GM18870 (cell line): Measurements from ENCODE around the gene LAMA2.
"Not testable (repeated sequence)": the region's sequence is repeated elsewhere in the genome, so short reads cannot be mapped to it uniquely, and the experiment has no call there.

Source experiments
- ATAC-seq: cut with Tn5 transposase; IDR thresholded peaks from one replicate; pipeline ENCODE4 v1.9.1; 2021; ENCODE audit warnings: moderate library complexity; ENCODE audit not compliant: unreplicated experiment

Gene LAMA2

DNA sequence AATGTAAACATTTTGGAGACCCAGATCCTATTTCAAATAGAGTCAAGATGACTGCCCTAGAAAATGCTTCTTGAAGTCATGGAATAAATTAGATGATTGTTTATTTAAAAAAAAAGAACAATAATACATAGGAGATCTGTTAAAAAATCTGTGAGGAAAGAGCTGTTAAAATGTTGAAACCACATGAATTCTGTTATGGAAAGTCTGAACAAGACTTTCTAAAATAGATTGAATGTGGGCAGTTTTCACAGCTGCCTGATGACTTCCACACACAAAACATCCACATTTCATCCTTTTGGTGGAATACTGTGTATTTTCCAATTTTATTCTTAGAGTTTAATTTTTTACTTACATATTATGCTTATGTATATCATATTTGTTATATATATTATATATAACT is 186.1 kb downstream of the LAMA2 start:
- no peak for ATAC-seq

GRCh38 chr6:129073051-129073450 is 190.1 kb downstream of the LAMA2 start:
- ATAC-seq: no peak

- ATAC-seq: no peak
Observed at GRCh38 chr6:129073691-129074395, 190.9 kb downstream of the LAMA2 start.

GRCh38 chr6:129084406-129084805 is 201.5 kb downstream of the LAMA2 start:
- no peak for ATAC-seq

DNA sequence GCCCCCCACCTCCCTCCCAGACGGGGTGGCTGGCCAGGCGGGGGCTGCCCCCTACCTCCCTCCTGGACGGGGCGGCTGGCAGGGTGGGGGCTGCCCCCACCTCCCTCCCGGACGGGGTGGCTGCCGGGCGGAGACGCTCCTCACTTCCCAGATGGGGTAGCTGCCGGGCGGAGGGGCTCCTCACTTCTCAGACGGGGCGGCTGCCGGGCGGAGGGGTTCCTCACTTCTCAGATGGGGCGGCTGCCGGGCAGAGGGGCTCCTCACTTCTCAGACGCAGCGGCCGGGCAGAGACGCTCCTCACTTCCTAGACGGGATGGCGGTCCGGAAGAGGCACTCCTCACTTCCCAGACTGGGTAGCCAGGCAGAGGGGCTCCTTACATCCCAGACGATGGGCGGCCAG is 205.5 kb downstream of the LAMA2 start:
- ATAC-seq: not testable (repeated sequence)

GRCh38 chr6:129089357-129089756 is 206.4 kb downstream of the LAMA2 start:
- no peak for ATAC-seq

DNA sequence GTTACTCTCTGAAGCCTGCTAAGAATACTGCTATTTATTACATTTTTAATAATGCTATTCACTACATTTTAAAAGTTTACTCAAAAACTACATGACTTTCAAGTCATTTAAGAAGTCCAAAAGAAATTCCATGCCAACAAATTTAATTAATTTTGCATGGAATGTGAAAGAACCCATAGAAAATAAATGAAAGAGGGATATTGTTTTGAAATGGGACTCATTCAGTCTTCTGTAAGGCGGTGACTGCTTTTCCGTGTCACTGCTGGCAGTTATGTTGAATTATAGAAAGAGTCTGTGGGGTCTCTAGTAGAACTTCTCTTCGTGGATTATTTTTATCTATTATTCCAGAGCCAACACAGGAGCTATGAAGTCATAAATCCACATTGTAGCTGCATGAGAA is 211.2 kb downstream of the LAMA2 start:
- no peak for ATAC-seq

DNA sequence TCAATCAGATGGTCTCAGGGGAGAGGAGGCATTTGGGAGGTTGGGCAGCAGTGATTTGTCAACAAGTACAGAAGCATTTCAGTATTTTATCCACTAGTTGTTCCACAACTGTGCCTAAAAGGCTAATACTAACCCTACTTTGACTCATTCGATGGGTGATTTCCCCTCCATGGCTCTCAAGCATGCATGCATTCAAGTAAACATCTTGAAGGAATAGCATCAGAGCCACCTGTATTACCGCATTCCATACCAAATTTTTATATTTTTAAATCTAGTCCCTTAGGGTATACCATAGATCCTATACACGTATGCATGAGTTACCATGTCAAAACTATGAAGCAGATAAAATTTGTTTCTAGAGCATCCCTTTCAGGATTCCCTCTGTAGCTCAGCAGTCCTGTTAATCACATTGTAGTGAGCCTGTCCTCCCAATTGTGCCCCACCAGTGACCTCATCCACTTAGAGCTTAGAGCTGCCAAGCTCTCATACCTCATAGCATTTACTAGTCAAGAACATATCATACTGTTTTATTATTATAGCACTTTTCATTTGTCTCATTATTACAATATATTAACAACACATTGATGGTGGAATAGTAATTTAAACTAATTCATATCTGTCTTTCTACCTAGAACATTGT is 213.8 kb downstream of the LAMA2 start:
- ATAC-seq: no peak

DNA sequence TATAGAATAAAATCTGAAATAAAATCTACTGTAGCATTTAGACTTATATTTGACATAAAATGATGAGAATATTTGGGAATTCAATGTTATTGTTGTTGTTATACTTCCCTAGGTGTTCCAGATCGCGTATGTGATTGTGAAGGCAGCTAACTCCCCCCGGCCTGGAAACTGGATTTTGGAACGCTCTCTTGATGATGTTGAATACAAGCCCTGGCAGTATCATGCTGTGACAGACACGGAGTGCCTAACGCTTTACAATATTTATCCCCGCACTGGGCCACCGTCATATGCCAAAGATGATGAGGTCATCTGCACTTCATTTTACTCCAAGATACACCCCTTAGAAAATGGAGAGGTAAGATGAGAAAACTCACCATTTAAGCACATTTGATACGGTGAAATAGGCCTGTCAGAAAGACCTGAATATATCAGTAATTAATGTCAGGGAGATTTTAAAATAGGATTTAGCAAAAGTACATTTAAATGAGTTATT is 215.2 kb downstream of the LAMA2 start:
- ATAC-seq: no peak

- ATAC-seq: no peak
Observed at GRCh38 chr6:129099696-129100095, 216.8 kb downstream of the LAMA2 start.

GRCh38 chr6:129100164-129100563 is 217.2 kb downstream of the LAMA2 start:
- ATAC-seq: no peak

- no peak for ATAC-seq
Observed at GRCh38 chr6:129102741-129103140, 219.8 kb downstream of the LAMA2 start.

DNA sequence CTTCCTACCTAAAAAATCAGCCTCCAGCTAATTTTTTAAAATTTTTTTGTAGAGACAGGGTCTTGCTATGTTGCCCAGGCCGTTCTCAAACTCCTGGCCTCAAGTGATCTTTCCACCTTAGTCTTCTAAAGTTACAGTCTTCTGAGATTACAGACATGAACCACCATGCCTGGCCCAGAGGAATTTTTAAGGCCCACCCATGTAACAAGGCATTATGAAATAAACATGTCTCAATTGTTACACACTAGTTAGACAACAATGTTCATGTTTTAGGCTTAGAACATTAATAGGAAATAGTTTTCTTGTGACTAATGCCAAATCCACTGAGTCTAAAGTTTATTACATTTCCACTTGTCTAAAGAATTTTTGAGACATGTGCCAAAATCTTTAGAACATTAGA is 221.2 kb downstream of the LAMA2 start:
- ATAC-seq: no peak

- ATAC-seq: no peak
Observed at GRCh38 chr6:129104560-129104959, 221.6 kb downstream of the LAMA2 start.

GRCh38 chr6:129105035-129105434 is 222.1 kb downstream of the LAMA2 start:
- no peak for ATAC-seq

- ATAC-seq: no peak
Observed at GRCh38 chr6:129105793-129106192, 222.9 kb downstream of the LAMA2 start.

DNA sequence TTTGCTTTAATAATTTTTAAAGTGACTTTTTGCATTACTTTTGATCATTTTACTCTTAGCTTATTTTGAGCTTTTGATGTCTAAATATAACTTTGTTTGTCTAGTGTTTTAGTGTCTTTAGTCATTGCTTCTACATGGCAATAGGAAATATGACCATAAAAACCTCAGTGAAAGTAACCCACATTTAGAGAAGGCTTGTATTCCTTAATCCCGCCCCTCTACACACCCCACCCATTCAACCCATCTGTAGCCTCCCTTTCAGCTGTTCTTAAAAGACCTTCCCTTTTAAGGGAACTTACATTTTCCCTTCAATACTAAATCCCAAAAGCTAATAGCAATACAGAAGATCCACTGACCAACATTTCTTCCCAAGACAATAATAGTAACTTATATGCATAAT is 225.4 kb downstream of the LAMA2 start:
- no peak for ATAC-seq

DNA sequence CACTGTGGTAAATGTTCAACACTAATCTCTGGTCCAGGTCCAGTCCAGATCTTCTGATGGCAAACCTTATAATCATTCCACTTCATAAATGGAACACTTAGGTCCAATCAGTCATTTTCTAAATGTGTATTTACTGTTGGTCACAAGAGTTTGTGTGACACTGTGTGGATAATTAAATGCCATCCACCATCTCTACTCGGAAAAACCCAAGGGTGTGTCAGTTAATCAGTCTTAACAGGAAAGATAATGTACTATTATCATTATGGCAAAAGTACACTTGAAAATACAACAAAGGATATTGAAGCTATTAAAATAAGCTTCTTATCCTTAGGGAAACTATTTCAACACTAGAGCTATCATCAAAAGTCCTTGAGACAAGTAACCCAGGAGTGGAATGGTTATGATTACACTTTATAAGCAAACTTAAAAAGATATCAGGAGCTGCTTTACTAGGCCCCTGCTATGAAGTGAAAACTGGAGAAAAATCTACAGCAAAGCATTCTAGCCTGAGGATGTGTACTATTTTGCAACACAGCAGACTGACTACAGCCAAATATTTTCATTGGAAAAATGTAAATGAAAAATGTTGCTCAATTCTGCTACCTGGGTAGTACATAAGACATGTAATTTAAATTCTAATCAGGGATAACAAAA is 227.9 kb downstream of the LAMA2 start:
- ATAC-seq: no peak

GRCh38 chr6:129111346-129111745 is 228.4 kb downstream of the LAMA2 start:
- ATAC-seq: no peak

GRCh38 chr6:129111853-129112252 is 228.9 kb downstream of the LAMA2 start:
- ATAC-seq: no peak

DNA sequence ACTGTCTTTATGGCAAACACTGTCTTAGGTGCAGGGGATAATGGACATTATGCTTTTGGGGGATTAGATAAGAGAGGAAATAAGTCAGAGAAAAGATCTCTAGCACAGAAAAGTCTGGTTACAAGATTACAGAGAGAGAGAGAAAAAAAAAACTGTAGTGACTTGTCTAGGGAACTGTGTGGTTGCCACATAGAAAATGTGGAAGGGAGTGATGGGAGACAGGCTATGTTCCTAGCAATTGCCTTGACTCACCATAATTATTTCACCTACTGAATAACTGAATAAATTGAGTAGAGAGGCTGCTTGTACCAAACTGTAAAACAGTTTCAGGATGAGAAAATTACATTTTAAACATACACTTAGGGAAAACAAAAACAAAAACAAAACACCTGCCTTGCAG is 229.7 kb downstream of the LAMA2 start:
- ATAC-seq: no peak

GRCh38 chr6:129113637-129114036 is 230.7 kb downstream of the LAMA2 start:
- ATAC-seq: no peak
